Activated CD4-positive, alpha-beta memory T cell treated with anti-CD3 and anti-CD28 coated beads, Interleukin-2, amount 10 ng/mL, durations not matched to agents 7 days and 5 days (primary cell): ENCODE results near the gene FNDC3B. TPM values are rescaled to one million over a fixed set of nuclear protein-coding genes. Genes with fewer than 3 reads are reported as not detected.

Experiments used
- CTCF ChIA-PET: fragments of 350-600 bp; sonication (Branson Sonifier 250); formaldehyde crosslinking; loops from one replicate; lab custom pipeline; 2021; ENCODE audit warnings: antibody characterized with exemption, inconsistent platforms; lab: Charles Lee
- POLR2A ChIA-PET: fragments of 350-600 bp; sonication (Branson Sonifier 250); formaldehyde crosslinking; loops from one replicate; lab custom pipeline; 2021; ENCODE audit warnings: antibody characterized with exemption; lab: Charles Lee
- DNase-seq: peaks from one replicate; pipeline ENCODE4 v3.0.0-alpha.2; 2020
- H3K27ac Mint-ChIP-seq: one replicate; pipeline ENCODE4 v1.8.0; 2021; ENCODE audit warnings: mild to moderate bottlenecking, mixed read lengths
- H3K27me3 Mint-ChIP-seq: one replicate; pipeline ENCODE4 v1.8.0; 2021; ENCODE audit warnings: mixed read lengths
- H3K36me3 Mint-ChIP-seq: one replicate; pipeline ENCODE4 v1.8.0; 2021; ENCODE audit warnings: low read depth, mixed read lengths
- H3K4me1 Mint-ChIP-seq: one replicate; pipeline ENCODE4 v1.8.0; 2021; ENCODE audit warnings: mixed read lengths
- H3K4me3 Mint-ChIP-seq: one replicate; pipeline ENCODE4 v1.8.0; 2021; ENCODE audit warnings: mild to moderate bottlenecking, mixed read lengths
- H3K9me3 Mint-ChIP-seq: one replicate; pipeline ENCODE4 v1.8.0; 2021; ENCODE audit warnings: mixed read lengths
- total RNA-seq, 2 experiments: library from RNA; stranded (reverse); gene quantifications; one replicate each; pipeline ENCODE4 v1.2.3, GENCODE V29; 2021

The FNDC3B gene
- total RNA-seq, 2 experiments from 2014 or later, result 21.6 to 21.8 TPM

DNA sequence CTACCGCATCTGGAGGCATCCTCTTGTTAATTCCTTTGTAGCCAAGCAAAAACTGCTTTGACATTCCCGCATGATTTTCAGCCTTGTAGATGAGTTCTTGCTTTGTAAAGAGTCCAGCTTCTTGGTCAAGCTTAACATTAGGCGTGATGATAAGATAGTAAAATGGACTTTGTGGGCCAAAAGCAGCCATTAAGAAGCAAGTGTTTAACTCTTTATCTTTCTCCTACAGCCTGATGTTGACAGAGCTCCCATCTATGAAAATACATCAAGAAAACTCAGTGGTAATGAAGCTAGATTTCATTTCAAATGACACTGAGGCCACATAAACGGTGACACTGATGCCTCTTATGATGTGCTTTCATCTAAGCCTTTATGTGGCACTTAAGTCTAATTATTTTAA, 33.2 kb downstream of the FNDC3B start:
- DNase-seq, result no peak
- Mint-ChIP-seq H3K4me3 (no peak overlapping the region), H3K36me3 (peaks cover 9% of the 10 kb centered on the region), H3K4me1 (no peaks in the 10 kb centered on the region), H3K9me3 (no peaks in the 10 kb centered on the region), H3K27ac (no peak overlapping the region), H3K27me3 (no peaks in the 10 kb centered on the region)
- ChIA-PET POLR2A (no interaction called here), CTCF (no interaction called here)

DNA sequence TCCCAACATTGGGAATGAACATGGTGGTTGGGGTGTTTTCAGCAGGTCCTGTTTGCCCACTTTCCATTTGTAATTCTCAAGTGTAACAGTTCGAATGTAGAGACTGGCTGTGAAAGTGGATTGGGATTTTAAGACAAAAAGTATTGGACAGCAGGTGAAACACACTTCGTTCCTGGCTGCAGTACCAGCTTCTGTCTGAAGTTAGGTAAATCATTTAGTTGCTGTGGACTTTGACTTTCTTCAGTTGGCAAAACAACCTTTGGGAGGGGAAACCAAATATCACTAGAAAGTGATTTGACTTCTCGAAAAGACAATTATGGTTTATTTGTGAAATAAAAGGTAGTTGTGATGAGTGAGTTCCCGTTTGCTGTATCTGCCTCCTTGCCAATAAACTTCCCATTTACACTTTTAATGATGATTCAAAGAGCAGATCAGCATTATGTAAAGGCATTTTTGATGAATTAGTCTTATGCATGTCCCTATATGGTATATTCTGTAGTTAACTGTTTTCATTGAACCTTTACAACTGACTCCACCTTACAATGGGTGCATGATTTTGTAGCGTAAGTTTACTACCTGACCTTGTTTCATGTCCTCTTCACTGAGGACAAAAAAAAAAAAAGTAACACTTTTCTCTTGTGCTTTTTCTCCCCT, 34.0 kb downstream of the FNDC3B start:
- no peak overlapping the region for H3K4me3 Mint-ChIP-seq
- H3K27me3 Mint-ChIP-seq, result no peaks in the 10 kb centered on the region
- H3K9me3 Mint-ChIP-seq, result no peaks in the 10 kb centered on the region
- CTCF ChIA-PET, result no interaction called here
- POLR2A ChIA-PET, result no interaction called here
- no peak for DNase-seq
- H3K27ac Mint-ChIP-seq, result no peak overlapping the region
- H3K4me1 Mint-ChIP-seq, result no peaks in the 10 kb centered on the region
- H3K36me3 Mint-ChIP-seq, result peaks cover 11% of the 10 kb centered on the region

DNA sequence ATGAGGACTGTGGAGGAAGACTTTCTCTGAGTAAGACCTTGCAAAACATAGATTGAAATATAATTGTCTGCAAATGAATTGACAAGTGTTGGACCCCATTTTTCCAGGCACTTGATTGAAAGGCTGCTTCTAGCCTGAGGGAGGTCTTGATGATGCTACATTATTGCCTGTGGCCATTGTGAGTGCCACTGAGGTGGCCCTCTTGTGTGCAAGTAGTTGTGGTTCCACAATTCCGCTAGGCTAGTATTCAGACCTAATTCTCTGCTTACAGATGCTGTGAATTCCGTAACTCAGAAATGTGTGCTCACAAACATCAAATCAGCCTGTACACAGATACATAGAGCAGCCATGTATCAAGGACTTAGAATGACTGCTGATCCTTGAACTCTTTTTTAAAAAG, 34.7 kb downstream of the FNDC3B start:
- no peaks in the 10 kb centered on the region for H3K4me1 Mint-ChIP-seq
- CTCF ChIA-PET, result no interaction called here

DNA sequence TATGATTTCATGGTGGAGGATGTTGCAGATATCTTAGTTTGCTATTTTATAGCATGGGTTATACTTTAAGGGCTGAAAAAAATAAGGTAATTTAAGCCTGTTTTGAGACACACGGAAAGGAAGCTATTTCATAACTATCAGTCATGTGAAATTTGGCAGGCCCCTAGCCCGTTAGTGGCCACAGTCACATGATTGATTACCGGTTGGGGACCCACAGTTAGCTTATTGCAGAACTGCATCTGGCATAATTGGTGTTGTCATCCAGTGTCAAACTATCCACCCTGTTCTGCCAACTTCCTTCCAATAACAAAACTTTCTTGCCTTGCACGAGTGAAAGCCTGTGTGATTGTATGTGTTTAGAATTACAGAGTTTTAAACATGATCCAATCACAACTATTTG, 35.2 kb downstream of the FNDC3B start:
- no peaks in the 10 kb centered on the region for H3K27me3 Mint-ChIP-seq
- H3K27ac Mint-ChIP-seq, result no peak overlapping the region
- H3K4me1 Mint-ChIP-seq, result no peaks in the 10 kb centered on the region
- H3K9me3 Mint-ChIP-seq, result no peaks in the 10 kb centered on the region
- H3K36me3 Mint-ChIP-seq, result peaks cover 17% of the 10 kb centered on the region
- ChIA-PET POLR2A (no interaction called here), CTCF (no interaction called here)
- H3K4me3 Mint-ChIP-seq, result no peak overlapping the region
- no peak for DNase-seq

More for the DNA sequence above, 34.7 kb downstream of the FNDC3B start:
- Mint-ChIP-seq H3K27me3 (no peaks in the 10 kb centered on the region), H3K36me3 (peaks cover 14% of the 10 kb centered on the region), H3K27ac (no peak overlapping the region), H3K9me3 (no peaks in the 10 kb centered on the region), H3K4me3 (no peak overlapping the region)
- POLR2A ChIA-PET, result no interaction called here
- DNase-seq, result no peak

DNA sequence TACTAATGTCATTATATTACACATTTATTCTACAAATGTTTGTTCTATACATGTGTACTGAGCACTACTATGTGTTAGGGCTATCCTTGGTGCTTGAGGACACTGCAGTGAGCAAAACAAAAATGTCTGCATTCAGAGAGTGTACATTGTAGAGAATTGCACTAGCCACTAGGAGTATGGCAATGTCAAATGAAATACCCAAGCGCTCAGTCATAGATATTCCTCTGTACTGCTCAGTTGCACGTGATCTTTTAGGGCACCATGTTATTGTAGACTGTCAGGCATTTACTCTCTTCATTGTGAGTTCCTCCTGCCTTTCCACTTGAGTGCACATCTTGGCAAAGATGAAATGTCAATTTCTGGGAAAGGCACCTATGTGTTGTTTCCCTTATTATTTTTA, 36.8 kb downstream of the FNDC3B start:
- H3K4me3 Mint-ChIP-seq, result no peak overlapping the region
- CTCF ChIA-PET, result no interaction called here
- POLR2A ChIA-PET, result no interaction called here
- H3K27ac Mint-ChIP-seq, result no peak overlapping the region
- H3K36me3 Mint-ChIP-seq, result peaks cover 17% of the 10 kb centered on the region
- DNase-seq, result no peak
- H3K9me3 Mint-ChIP-seq, result no peaks in the 10 kb centered on the region
- H3K4me1 Mint-ChIP-seq, result no peaks in the 10 kb centered on the region
- no peaks in the 10 kb centered on the region for H3K27me3 Mint-ChIP-seq

DNA sequence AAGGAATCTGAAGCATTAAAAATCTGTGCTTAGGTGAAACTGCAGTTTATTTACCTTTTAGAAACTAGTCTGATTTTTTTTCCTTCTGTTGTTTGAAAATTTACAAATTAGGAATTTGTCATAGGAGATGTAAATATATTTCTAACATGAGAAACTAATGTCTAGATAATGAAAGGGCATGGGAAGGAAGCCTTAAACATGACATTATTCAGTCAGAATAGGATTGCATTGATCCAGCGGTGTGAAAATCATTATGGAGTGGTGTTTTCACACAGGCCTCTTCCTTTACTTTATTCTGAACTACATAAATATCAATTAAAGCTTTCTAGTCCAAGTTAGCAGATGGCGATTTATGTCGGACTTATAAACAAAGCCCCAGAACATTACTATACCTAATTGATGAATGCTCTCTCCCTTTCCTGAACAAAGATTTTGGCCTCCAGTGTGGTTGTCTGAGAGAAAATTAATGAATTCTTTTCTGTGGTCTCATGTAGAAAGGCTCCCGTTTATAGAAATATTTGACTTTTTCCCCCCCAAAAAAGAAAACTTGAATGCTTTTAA, 37.9 kb downstream of the FNDC3B start:
- no peak for DNase-seq
- Mint-ChIP-seq H3K4me1 (no peaks in the 10 kb centered on the region), H3K9me3 (no peaks in the 10 kb centered on the region), H3K4me3 (no peak overlapping the region), H3K36me3 (peaks cover 17% of the 10 kb centered on the region), H3K27me3 (no peaks in the 10 kb centered on the region), H3K27ac (no peak overlapping the region)
- ChIA-PET CTCF (no interaction called here), POLR2A (no interaction called here)

DNA sequence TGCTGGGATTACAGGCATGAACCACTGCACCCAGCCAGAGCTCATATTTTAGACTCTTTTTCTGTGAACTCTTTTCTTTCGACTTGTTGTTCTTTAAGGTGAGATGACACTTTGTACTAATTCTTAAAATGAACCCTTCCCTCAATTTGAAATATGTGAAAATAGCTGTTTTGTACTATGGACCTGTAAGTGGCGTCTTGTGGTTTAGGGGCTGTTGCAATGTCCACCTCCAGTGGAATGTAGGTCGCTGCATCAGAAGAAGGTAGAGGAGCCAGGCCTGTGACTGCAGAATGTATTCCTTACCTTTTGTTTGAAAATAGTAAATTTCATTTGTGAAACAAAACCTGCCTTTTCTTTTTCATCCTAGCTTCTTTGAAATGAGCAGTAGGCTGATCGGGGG, 38.9 kb downstream of the FNDC3B start:
- Mint-ChIP-seq H3K27me3 (no peaks in the 10 kb centered on the region), H3K4me3 (no peak overlapping the region), H3K9me3 (no peaks in the 10 kb centered on the region), H3K27ac (no peak overlapping the region), H3K4me1 (peaks cover 2% of the 10 kb centered on the region), H3K36me3 (peaks cover 19% of the 10 kb centered on the region)
- no peak for DNase-seq
- CTCF ChIA-PET, result no interaction called here
- POLR2A ChIA-PET, result no interaction called here

DNA sequence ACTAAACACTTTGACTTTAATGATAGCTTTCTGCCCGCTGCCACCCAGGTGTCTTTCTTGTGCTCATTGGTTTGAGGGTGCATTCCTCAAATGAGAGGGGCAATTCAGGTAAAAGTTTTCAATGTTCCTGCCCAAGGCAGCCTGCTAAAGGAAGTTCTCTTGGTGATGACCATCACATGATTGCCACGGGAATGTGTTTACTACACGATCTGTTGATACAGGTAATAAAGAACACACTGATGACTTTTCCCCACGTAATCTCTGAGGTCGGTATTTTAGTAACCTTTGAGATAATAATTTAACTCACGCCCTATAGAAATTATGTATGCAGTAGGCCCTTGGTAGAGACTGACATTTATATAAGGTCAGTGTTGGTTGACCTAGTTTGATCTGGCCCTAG, 39.3 kb downstream of the FNDC3B start:
- H3K4me1 Mint-ChIP-seq, result peaks cover 2% of the 10 kb centered on the region
- DNase-seq, result no peak
- no peaks in the 10 kb centered on the region for H3K27me3 Mint-ChIP-seq
- H3K4me3 Mint-ChIP-seq, result no peak overlapping the region
- H3K36me3 Mint-ChIP-seq, result peaks cover 20% of the 10 kb centered on the region
- CTCF ChIA-PET, result no interaction called here
- H3K27ac Mint-ChIP-seq, result no peak overlapping the region
- POLR2A ChIA-PET, result no interaction called here
- H3K9me3 Mint-ChIP-seq, result no peaks in the 10 kb centered on the region

DNA sequence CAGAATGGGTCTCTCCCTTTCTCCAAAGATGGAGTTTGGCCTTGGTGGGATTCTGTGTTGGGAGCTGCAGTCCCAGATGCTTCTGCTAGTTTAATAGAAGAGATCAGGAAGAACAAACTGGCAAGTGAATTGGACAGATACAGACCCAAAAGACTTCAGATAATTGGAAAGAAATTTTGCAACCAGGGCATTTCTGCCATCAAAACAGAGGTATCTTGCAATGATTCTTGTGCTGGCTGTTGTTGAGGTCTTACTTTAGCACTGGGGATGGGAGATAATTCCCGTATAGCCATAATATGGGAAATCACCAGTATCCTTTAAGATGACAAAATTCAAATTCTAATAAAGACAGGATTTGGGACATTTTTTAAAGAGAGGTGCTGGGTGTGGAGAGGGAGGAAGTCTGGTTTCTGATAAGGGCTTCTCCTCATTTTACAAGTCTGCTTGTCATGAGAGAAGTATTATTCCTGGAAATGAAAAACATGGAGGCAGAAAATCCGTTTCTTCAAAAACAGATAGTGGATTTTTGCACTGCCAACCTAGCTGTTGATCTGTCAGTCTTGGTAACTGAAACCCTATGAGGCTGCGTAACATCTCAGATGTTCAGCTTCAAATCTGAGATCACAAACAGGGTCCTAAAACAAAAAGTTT, 40.1 kb downstream of the FNDC3B start:
- H3K27ac Mint-ChIP-seq, result no peak overlapping the region
- ChIA-PET CTCF (no interaction called here), POLR2A (interaction anchor here (1.0 kb wide), 1 partner anchor 13 kb away, joined by 3 read pairs; no protein-coding TSS in a partner anchor)
- H3K4me1 Mint-ChIP-seq, result peaks cover 6% of the 10 kb centered on the region
- no peak for DNase-seq
- H3K9me3 Mint-ChIP-seq, result no peaks in the 10 kb centered on the region
- H3K4me3 Mint-ChIP-seq, result no peak overlapping the region
- H3K27me3 Mint-ChIP-seq, result no peaks in the 10 kb centered on the region
- H3K36me3 Mint-ChIP-seq, result peaks cover 20% of the 10 kb centered on the region

DNA sequence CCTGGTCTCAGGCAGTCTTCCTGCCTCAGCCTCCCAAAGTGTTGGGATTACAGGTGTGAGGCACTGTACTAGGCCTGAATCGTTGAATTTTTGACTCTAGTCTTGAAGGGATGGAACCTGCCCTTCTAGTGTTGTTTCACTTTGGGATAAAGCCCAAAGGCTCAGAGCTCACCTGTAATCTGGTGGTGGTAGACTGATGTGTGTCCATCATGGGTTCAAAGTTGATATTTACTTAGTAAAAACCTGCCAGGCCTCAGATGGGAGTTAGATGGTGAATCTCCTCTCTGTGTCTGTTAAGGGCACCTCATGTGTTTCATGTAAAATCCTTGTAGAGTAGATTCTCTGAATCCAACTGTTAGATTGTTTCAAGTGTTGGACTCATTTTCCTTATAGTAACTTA, 41.1 kb downstream of the FNDC3B start:
- POLR2A ChIA-PET, result interaction anchor here (0.6 to 1.0 kb wide), 2 partner anchors 14 to 15 kb away, joined by 3 to 5 read pairs; no protein-coding TSS in a partner anchor
- CTCF ChIA-PET, result interaction anchor here (0.7 kb wide), 1 partner anchor 203 kb away, joined by 3 read pairs; no protein-coding TSS in a partner anchor
- no peaks in the 10 kb centered on the region for H3K9me3 Mint-ChIP-seq
- peaks cover 16% of the 10 kb centered on the region for H3K4me1 Mint-ChIP-seq
- H3K36me3 Mint-ChIP-seq, result peaks cover 26% of the 10 kb centered on the region
- DNase-seq, result no peak
- no peak overlapping the region for H3K27ac Mint-ChIP-seq
- H3K27me3 Mint-ChIP-seq, result no peaks in the 10 kb centered on the region
- no peak overlapping the region for H3K4me3 Mint-ChIP-seq

DNA sequence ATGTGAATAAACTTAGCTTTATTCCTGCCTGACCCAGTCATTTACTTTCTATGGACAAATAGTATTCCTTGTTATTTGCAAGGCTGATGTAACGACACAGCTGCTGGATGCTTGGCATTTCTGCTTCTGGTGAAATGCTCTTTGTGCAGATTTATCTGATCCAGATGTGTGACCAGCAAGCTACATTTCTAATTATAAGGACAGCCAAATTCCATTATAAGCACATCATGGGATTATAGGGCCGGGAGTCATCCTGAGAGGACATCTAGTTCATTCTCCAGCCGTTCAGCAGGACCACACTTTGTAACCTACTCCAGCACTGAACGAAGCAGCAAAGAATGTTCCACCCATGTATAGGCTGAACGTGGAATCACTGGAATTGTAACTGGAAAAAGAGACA, 42.9 kb downstream of the FNDC3B start:
- peaks cover 2% of the 10 kb centered on the region for H3K9me3 Mint-ChIP-seq
- POLR2A ChIA-PET, result no interaction called here
- H3K27me3 Mint-ChIP-seq, result no peaks in the 10 kb centered on the region
- DNase-seq, result no peak
- CTCF ChIA-PET, result interaction anchor here (0.6 kb wide), 1 partner anchor 40 kb away, joined by 3 read pairs; no protein-coding TSS in a partner anchor
- peaks cover 26% of the 10 kb centered on the region for H3K4me1 Mint-ChIP-seq
- H3K4me3 Mint-ChIP-seq, result no peak overlapping the region
- H3K36me3 Mint-ChIP-seq, result peaks cover 34% of the 10 kb centered on the region
- H3K27ac Mint-ChIP-seq, result no peak overlapping the region

DNA sequence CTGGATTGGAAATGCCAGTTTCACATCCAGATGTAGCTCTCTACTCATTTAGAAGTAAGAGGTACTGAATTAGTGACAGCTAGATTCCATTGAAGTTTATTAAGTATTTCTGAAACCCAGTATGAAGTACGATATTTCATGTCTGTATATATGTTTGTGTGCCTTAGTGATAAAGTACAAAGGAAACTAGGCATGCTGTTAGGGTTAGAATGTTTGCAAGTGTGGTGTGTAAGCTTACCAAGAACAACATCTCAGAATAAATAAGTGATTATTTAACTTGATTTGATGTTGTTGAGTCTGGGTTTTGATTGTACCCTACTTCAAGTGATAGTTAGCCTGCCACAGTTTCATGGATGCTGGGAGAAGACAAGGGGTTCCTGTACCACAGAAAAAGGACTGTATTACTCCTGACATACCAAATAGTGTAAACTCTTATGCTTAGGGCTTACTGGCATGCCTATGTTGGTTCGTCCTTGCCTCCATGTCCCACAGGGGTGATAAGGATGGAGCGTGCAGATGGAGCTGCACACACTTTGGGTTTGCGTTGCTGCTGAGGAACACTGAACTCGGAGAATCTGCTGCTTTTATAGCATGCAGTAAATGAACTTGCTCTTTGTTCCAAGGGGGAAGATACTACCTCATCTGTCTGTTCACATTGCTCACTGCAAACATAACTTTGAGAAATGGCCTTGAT, 43.6 kb downstream of the FNDC3B start:
- ChIA-PET POLR2A (no interaction called here), CTCF (no interaction called here)
- no peak overlapping the region for H3K27ac Mint-ChIP-seq
- peaks cover 37% of the 10 kb centered on the region for H3K36me3 Mint-ChIP-seq
- DNase-seq, result no peak
- peaks cover 33% of the 10 kb centered on the region for H3K4me1 Mint-ChIP-seq
- peaks cover 3% of the 10 kb centered on the region for H3K9me3 Mint-ChIP-seq
- no peaks in the 10 kb centered on the region for H3K27me3 Mint-ChIP-seq
- no peak overlapping the region for H3K4me3 Mint-ChIP-seq

DNA sequence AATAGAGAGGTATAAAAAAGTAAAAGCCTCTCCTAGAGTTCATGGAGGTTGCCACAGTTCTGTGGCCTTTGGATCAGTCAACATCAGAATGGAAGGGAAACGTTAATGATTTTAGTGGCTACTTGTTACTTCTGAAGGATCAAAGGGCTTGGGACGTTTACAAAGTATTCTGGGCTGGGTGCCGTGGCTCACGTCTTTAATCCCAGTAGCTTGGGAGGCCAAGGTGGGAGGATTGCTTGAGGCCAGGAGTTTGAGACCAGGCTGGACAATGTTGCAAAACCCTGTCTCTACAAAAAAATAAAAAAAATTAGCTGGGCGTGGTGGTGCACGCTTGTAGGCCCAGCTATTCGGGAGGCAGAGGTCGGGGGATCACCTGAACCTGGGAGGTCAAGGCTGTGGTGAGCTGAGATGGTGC, 44.6 kb downstream of the FNDC3B start:
- Mint-ChIP-seq H3K9me3 (peaks cover 3% of the 10 kb centered on the region), H3K27ac (no peak overlapping the region), H3K36me3 (peaks cover 32% of the 10 kb centered on the region), H3K4me1 (peaks cover 38% of the 10 kb centered on the region), H3K4me3 (no peak overlapping the region), H3K27me3 (no peaks in the 10 kb centered on the region)
- CTCF ChIA-PET, result interaction anchor here (0.8 to 1.3 kb wide), 2 partner anchors 44 to 248 kb away, joined by 3 read pairs; no protein-coding TSS in a partner anchor
- POLR2A ChIA-PET, result interaction anchor here (6.0 kb wide), 1 partner anchor 22 kb away, joined by 57 read pairs; no protein-coding TSS in a partner anchor
- DNase-seq, result no peak
